Endothelial cell of umbilical vein (primary cell): Measurements from ENCODE around the gene MNDA. TPM values are rescaled to one million over a fixed set of nuclear protein-coding genes. Genes with fewer than 3 reads are reported as not detected.

ENCODE experiments used
- BruUV-seq: library from RNA; stranded (reverse); fragments of 400-500 nt; replicated peaks from 2 replicates; lab custom pipeline; 2021; lab: Mats Ljungman, UMichigan
- CTCF ChIA-PET: fragments of 300-600, 350-600 bp; sonication (Branson Sonifier 250); formaldehyde crosslinking; loops from one replicate; lab custom pipeline; 2021; ENCODE audit warnings: antibody characterized with exemption, inconsistent platforms; lab: Charles Lee
- POLR2A ChIA-PET: fragments of 300-600, 350-600 bp; sonication (Branson Sonifier 250); formaldehyde crosslinking; loops from one replicate; lab custom pipeline; 2021; ENCODE audit warnings: antibody characterized with exemption, inconsistent platforms; lab: Charles Lee
- DNase-seq: peaks from one replicate; pipeline ENCODE4 v3.0.0-alpha.2; 2011; ENCODE audit warnings: low read depth, low spot score
- FAIRE-seq: peaks from 2 replicates; lab custom pipeline; 2011; peaks lifted over from hg19 to GRCh38; lab: Jason Lieb, UNC
- H2AFZ ChIP-seq: 2 replicates; pipeline ENCODE4 v1.6.0; 2012; ENCODE audit warnings: low read depth, low read length, control low read depth, inconsistent platforms
- H3K27ac ChIP-seq: 2 replicates; pipeline ENCODE4 v1.5.1; 2011; ENCODE audit warnings: low read depth, mild to moderate bottlenecking, control low read depth, low read length, moderate library complexity; ENCODE audit not compliant: insufficient read depth
- H3K27me3 ChIP-seq, 2 experiments: 2 replicates each; pipeline versions ENCODE4 v1.6.0 to v1.6.1; 2011; ENCODE audit warnings: low read length in 2 of 2, mixed read lengths in 1 of 2; ENCODE audit not compliant: control insufficient read depth in 2 of 2, insufficient read depth in 2 of 2
- H3K36me3 ChIP-seq, 2 experiments: 2 replicates in 1 of 2; 3 replicates in 1 of 2; pipeline ENCODE4 v1.5.1; 2011; ENCODE audit warnings: low read length in 2 of 2, mild to moderate bottlenecking in 1 of 2, moderate library complexity in 1 of 2; ENCODE audit not compliant: control insufficient read depth in 2 of 2, insufficient read depth in 2 of 2; ENCODE audit errors: extremely low read depth in 1 of 2
- H3K4me1 ChIP-seq: 3 replicates; pipeline ENCODE4 v1.5.1; 2011; ENCODE audit warnings: mild to moderate bottlenecking, low read length; ENCODE audit not compliant: control insufficient read depth, insufficient read depth; ENCODE audit errors: extremely low read depth
- H3K4me2 ChIP-seq: 2 replicates; pipeline ENCODE4 v1.6.1; 2011; ENCODE audit warnings: low read length, control low read depth, mixed read lengths; ENCODE audit not compliant: insufficient read depth
- H3K4me3 ChIP-seq, 3 experiments: fragments of 200-600 bp in 1 of 3; sonication (generic), shearing (Covaris generic) in 1 of 3; replicated peaks in 1 of 3; 2 replicates each; pipeline ENCODE4 v1.5.1; 2011 to 2016; ENCODE audit warnings: control low read depth in 3 of 3, low read length in 3 of 3, mild to moderate bottlenecking in 2 of 3, inconsistent platforms in 1 of 3, low read depth in 1 of 3, moderate library complexity in 1 of 3; ENCODE audit not compliant: insufficient read depth in 1 of 3
- H3K79me2 ChIP-seq: 2 replicates; pipeline ENCODE4 v1.6.0; 2012; ENCODE audit warnings: low read length, inconsistent platforms; ENCODE audit not compliant: control insufficient read depth, insufficient read depth
- H3K9ac ChIP-seq: replicated peaks from 2 replicates; pipeline ENCODE3; 2011; ENCODE audit warnings: low read length, control low read depth; ENCODE audit not compliant: insufficient read depth; ENCODE audit errors: extremely low read depth
- H3K9me1 ChIP-seq: replicated peaks from 3 replicates; pipeline ENCODE4 v1.6.0; 2011; ENCODE audit warnings: mild to moderate bottlenecking, low read length; ENCODE audit not compliant: control insufficient read depth, insufficient read depth; ENCODE audit errors: extremely low read depth
- H3K9me3 ChIP-seq: replicated peaks from 2 replicates; pipeline ENCODE4 v1.5.1; 2012; ENCODE audit warnings: low read length, inconsistent platforms; ENCODE audit not compliant: control insufficient read depth, insufficient read depth
- H4K20me1 ChIP-seq: replicated peaks from 2 replicates; pipeline ENCODE3; 2011; ENCODE audit warnings: mild to moderate bottlenecking, low read length; ENCODE audit not compliant: control insufficient read depth, insufficient read depth; ENCODE audit errors: extremely low read depth
- CTCF ChIP-seq, 2 donors: IDR thresholded peaks; 1 replicate in 1 of 2; 2 replicates in 1 of 2; pipeline ENCODE4 v1.5.1; 2011; ENCODE audit warnings: low read length in 2 of 2, mild to moderate bottlenecking in 2 of 2, moderate library complexity in 2 of 2, control low read depth in 1 of 2, inconsistent platforms in 1 of 2, low read depth in 1 of 2; ENCODE audit not compliant: insufficient read depth in 1 of 2; ENCODE audit errors: extremely low read depth in 1 of 2
- EZH2 ChIP-seq: IDR thresholded peaks from 2 replicates; pipeline ENCODE4 v1.6.1; 2012; ENCODE audit warnings: borderline replicate concordance, low read depth, mild to moderate bottlenecking, moderate library complexity, low read length, inconsistent platforms; ENCODE audit not compliant: severe bottlenecking
- FOS ChIP-seq: IDR thresholded peaks from 2 replicates; pipeline ENCODE4 v1.6.1; 2011; ENCODE audit warnings: mild to moderate bottlenecking, low read length, moderate library complexity, borderline replicate concordance; ENCODE audit not compliant: insufficient read depth
- GATA2 ChIP-seq: IDR thresholded peaks from 2 replicates; pipeline ENCODE4 v1.7.0; 2011; ENCODE audit warnings: low read depth, mild to moderate bottlenecking, moderate library complexity, mixed read lengths, low read length; ENCODE audit not compliant: insufficient read length, insufficient read depth
- JUN ChIP-seq: IDR thresholded peaks from 2 replicates; pipeline ENCODE4 v1.6.1; 2011; ENCODE audit warnings: borderline replicate concordance, low read depth; ENCODE audit not compliant: insufficient read length, insufficient read depth
- MAX ChIP-seq: IDR thresholded peaks from 2 replicates; pipeline ENCODE4 v1.6.1; 2011; ENCODE audit not compliant: insufficient read depth, insufficient read length
- MYC ChIP-seq: IDR thresholded peaks from one replicate; pipeline ENCODE4 v1.6.1; 2011; ENCODE audit warnings: mild to moderate bottlenecking, low read depth, low read length
- POLR2A ChIP-seq: IDR thresholded peaks from 2 replicates; pipeline ENCODE4 v1.6.1; 2012; ENCODE audit warnings: low read depth, mild to moderate bottlenecking, control low read depth, low read length
- POLR2AphosphoS5 ChIP-seq: IDR thresholded peaks from 2 replicates; pipeline ENCODE4 v1.6.1; 2012; ENCODE audit warnings: low read depth, mild to moderate bottlenecking, control low read depth, low read length, moderate library complexity; ENCODE audit not compliant: insufficient read depth
- dilution Hi-C: fragments of 300-500 bp; cut with MboI; formaldehyde crosslinking; loops from one replicate; pipeline ENCODE4 v1.15.0; 2019; ENCODE audit warnings: low sequenced_read_pairs; ENCODE audit not compliant: extremely low pct_ligation_motif_present
- intact Hi-C: fragments of 100-400 bp; cut with micrococcal nuclease; formaldehyde crosslinking; loops from one replicate; pipeline ENCODE4 v1.10.0; 2022
- polyA plus RNA-seq, 4 experiments: library from polyadenylated mRNA; depleted of rRNA in 3 of 4; stranded (reverse) in 3 of 4; unstranded in 1 of 4; fragments of >200 nt; gene quantifications; 2 replicates each; pipeline versions ENCODE4 v1.2.1 to v1.2.3, GENCODE V29; 2011 to 2012; ENCODE audit warnings: missing spikeins in 1 of 4
- total RNA-seq: library from RNA; stranded (reverse); gene quantifications from 2 replicates; pipeline ENCODE4 v1.2.3, GENCODE V29; 2021

Gene MNDA
- total and polyA plus RNA-seq, 2 donors (not counting 3 experiments of a cell fraction or from before 2014, with no cell fraction given) = not detected

GRCh38 chr1:158838660-158839059, 7.5 kb downstream of the MNDA start:
- Histone ChIP-seq H3K27ac (no peak overlapping the region), H3K79me2 (no peaks in the 10 kb centered on the region), H3K27me3 (no peaks in the 10 kb centered on the region), H4K20me1 (no peaks in the 10 kb centered on the region), H3K36me3 (no peaks in the 10 kb centered on the region), H3K9ac (no peak overlapping the region), H3K4me2 (no peak overlapping the region), H2AFZ (no peak overlapping the region), H3K9me3 (no peaks in the 10 kb centered on the region), H3K4me1 (no peaks in the 10 kb centered on the region), H3K9me1 (no peaks in the 10 kb centered on the region), H3K4me3 (no peak overlapping the region)
- intact Hi-C loops = no loop called here
- dilution Hi-C loops = no loop called here
- DNase-seq (no peak), FAIRE-seq (no peak)
- POLR2A ChIA-PET = no interaction called here
- no peak for TF ChIP-seq EZH2
- no peak for TF ChIP-seq FOS
- no peak for TF ChIP-seq MAX
- no peak for TF ChIP-seq JUN
- TF ChIP-seq POLR2AphosphoS5 = no peak
- TF ChIP-seq POLR2A = no peak
- no peak for TF ChIP-seq MYC
- TF ChIP-seq GATA2 = no peak
- TF ChIP-seq CTCF (IDR thresholded peaks at IDR 0.05; ENCODE audit: extremely low read depth in 1 of 2, insufficient read depth in 1 of 2, low read depth in 1 of 2, low read length in 2 of 2) = no peak
- CTCF ChIA-PET = no interaction called here
- no TSS peak for BruUV-seq
